CD14-positive monocyte (primary cell): Measurements from ENCODE around the gene SPACDR. TPM values are rescaled to one million over a fixed set of nuclear protein-coding genes. Genes with fewer than 3 reads are reported as not detected.

ENCODE experiments used
- DNase-seq, 3 donors: peaks; one replicate each; pipeline ENCODE4 v3.0.0-alpha.2; 2011 to 2022
- H2AFZ ChIP-seq: 2 replicates; pipeline ENCODE4 v1.6.0; 2012; ENCODE audit warnings: mild to moderate bottlenecking, low read depth, low read length, inconsistent platforms; ENCODE audit not compliant: insufficient read depth, poor library complexity, severe bottlenecking
- H3K27ac ChIP-seq, 2 donors: 1 replicate in 1 of 2; 2 replicates in 1 of 2; pipeline ENCODE4 v1.5.1; 2012 to 2013; ENCODE audit warnings: low read length in 2 of 2, control low read depth in 1 of 2, inconsistent platforms in 1 of 2, low read depth in 1 of 2, mild to moderate bottlenecking in 1 of 2
- H3K27me3 ChIP-seq, 2 donors: one replicate each; pipeline versions ENCODE4 v1.6.0 to v1.6.1; 2011 to 2013; ENCODE audit warnings: low read length in 2 of 2; ENCODE audit not compliant: control insufficient read depth in 2 of 2, insufficient read depth in 2 of 2
- H3K36me3 ChIP-seq, 2 donors: replicated peaks in 1 of 2; 1 replicate in 1 of 2; 2 replicates in 1 of 2; pipeline versions ENCODE4 v1.5.1 to v1.6.1; 2012 to 2013; ENCODE audit warnings: low read length in 2 of 2, control low read depth in 1 of 2, inconsistent platforms in 1 of 2, mild to moderate bottlenecking in 1 of 2; ENCODE audit not compliant: insufficient read depth in 2 of 2, control insufficient read depth in 1 of 2
- H3K4me1 ChIP-seq, 2 donors: 1 replicate in 1 of 2; 2 replicates in 1 of 2; pipeline versions ENCODE4 v1.5.1 to v1.6.1; 2012 to 2013; ENCODE audit warnings: low read length in 2 of 2, control low read depth in 1 of 2, inconsistent platforms in 1 of 2, mild to moderate bottlenecking in 1 of 2, moderate library complexity in 1 of 2; ENCODE audit not compliant: insufficient read depth in 2 of 2, control insufficient read depth in 1 of 2
- H3K4me2 ChIP-seq: replicated peaks from 2 replicates; pipeline ENCODE3; 2012; ENCODE audit warnings: low read length, moderate library complexity, mild to moderate bottlenecking; ENCODE audit not compliant: poor library complexity, severe bottlenecking; ENCODE audit errors: extremely low read depth
- H3K4me3 ChIP-seq, 3 experiments: fragments of 200-600 bp in 1 of 3; sonication (generic) in 1 of 3; replicated peaks in 1 of 3; 1 replicate in 2 of 3; 2 replicates in 1 of 3; pipeline ENCODE4 v1.5.1; 2011 to 2013; ENCODE audit warnings: low read length in 3 of 3, mild to moderate bottlenecking in 3 of 3, control low read depth in 2 of 3, low read depth in 2 of 3, inconsistent platforms in 1 of 3, moderate library complexity in 1 of 3
- H3K79me2 ChIP-seq: 2 replicates; pipeline ENCODE4 v1.6.0; 2012; ENCODE audit warnings: mild to moderate bottlenecking, control low read depth, inconsistent platforms, low read length, moderate library complexity; ENCODE audit not compliant: insufficient read depth
- H3K9ac ChIP-seq: 2 replicates; pipeline ENCODE4 v1.6.0; 2017; ENCODE audit warnings: low read length, mild to moderate bottlenecking; ENCODE audit not compliant: insufficient read depth, poor library complexity, severe bottlenecking
- H3K9me3 ChIP-seq, 2 donors: replicated peaks in 1 of 2; 1 replicate in 1 of 2; 2 replicates in 1 of 2; pipeline versions ENCODE4 v1.5.1 to v1.6.1; 2012 to 2013; ENCODE audit warnings: low read length in 2 of 2, control low read depth in 1 of 2; ENCODE audit not compliant: control insufficient read depth in 1 of 2, insufficient read depth in 1 of 2
- H4K20me1 ChIP-seq: 2 replicates; pipeline ENCODE4 v1.6.0; 2012; ENCODE audit warnings: mild to moderate bottlenecking, low read length, control low read depth, moderate library complexity; ENCODE audit not compliant: insufficient read depth
- H3K27ac Mint-ChIP-seq, 7 donors: one replicate each; pipeline ENCODE4 v1.8.0; 2020; ENCODE audit warnings: mild to moderate bottlenecking in 7 of 7, mixed read lengths in 7 of 7, moderate library complexity in 6 of 7, inconsistent platforms in 2 of 7
- H3K27me3 Mint-ChIP-seq, 3 donors: one replicate each; pipeline ENCODE4 v1.8.0; 2021 to 2022; ENCODE audit warnings: low read depth in 3 of 3, mild to moderate bottlenecking in 3 of 3, mixed read lengths in 3 of 3, moderate library complexity in 3 of 3, inconsistent platforms in 1 of 3
- H3K36me3 Mint-ChIP-seq, 2 donors: one replicate each; pipeline ENCODE4 v1.8.0; 2020; ENCODE audit warnings: mixed read lengths in 2 of 2, inconsistent platforms in 1 of 2, mild to moderate bottlenecking in 1 of 2
- H3K4me1 Mint-ChIP-seq: one replicate; pipeline ENCODE4 v1.8.0; 2020; ENCODE audit warnings: mild to moderate bottlenecking, mixed read lengths
- H3K4me3 Mint-ChIP-seq, 2 donors: one replicate each; pipeline ENCODE4 v1.8.0; 2020; ENCODE audit warnings: mild to moderate bottlenecking in 2 of 2, mixed read lengths in 2 of 2, moderate library complexity in 1 of 2
- H3K9me3 Mint-ChIP-seq, 7 donors: one replicate each; pipeline ENCODE4 v1.8.0; 2020 to 2022; ENCODE audit warnings: mixed read lengths in 7 of 7, mild to moderate bottlenecking in 6 of 7, moderate library complexity in 6 of 7, inconsistent platforms in 2 of 7
- WGBS: methylation state at CpG from one replicate; pipeline ENCODE4 v1.1.5; 2013; ENCODE audit warnings: missing lambda C conversion rate; ENCODE audit not compliant: insufficient coverage; 5-methylcytosine and 5-hydroxymethylcytosine counted together
- intact Hi-C, 2 donors: fragments of 100-400 bp; cut with micrococcal nuclease; formaldehyde crosslinking; loops; one replicate each; pipeline versions ENCODE4 v1.15.0 to v1.15.1; 2023
- polyA plus RNA-seq, 3 donors: library from polyadenylated mRNA; depleted of rRNA in 1 of 3; unstranded in 2 of 3; stranded (reverse) in 1 of 3; fragments of 300-500 nt in 2 of 3; fragments of >200 nt in 1 of 3; fragmentation: Illumina TruSeq in 2 of 3; gene quantifications; 1 replicate in 2 of 3; 2 replicates in 1 of 3; pipeline ENCODE4 v1.2.3, GENCODE V29; 2012 to 2021
- TF ChIP-seq, protein P1 (sequence below): fragments of 200-600 bp; IDR thresholded peaks from one replicate; pipeline ENCODE4 v1.8.0; 2022; ENCODE audit warnings: antibody characterized with exemption, mild to moderate bottlenecking

Gene SPACDR
- polyA plus RNA-seq, 3 donors: 0.40 to 2.5 TPM; not detected in 1

DNA sequence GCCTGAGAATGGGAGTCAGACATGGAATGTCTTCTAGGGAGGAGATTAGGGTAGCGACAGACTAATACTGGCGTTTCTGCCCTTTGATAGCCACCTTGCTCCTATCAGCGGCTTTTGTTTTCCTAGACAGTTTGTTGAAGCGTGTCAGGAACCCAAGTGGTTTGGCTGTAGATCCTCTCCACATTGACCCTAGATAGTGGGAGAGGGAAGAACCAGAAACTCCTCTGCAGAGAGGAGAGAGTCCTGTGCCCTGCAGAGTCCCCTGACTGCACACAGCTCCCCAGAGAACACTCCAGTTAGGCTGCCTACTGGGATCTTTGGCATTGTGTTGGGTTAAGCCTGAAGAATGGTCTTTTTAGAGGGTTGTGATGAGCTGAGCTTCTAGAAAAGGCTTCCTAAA is 32.0 kb downstream of the SPACDR start:
- TF ChIP-seq, protein P1, sequence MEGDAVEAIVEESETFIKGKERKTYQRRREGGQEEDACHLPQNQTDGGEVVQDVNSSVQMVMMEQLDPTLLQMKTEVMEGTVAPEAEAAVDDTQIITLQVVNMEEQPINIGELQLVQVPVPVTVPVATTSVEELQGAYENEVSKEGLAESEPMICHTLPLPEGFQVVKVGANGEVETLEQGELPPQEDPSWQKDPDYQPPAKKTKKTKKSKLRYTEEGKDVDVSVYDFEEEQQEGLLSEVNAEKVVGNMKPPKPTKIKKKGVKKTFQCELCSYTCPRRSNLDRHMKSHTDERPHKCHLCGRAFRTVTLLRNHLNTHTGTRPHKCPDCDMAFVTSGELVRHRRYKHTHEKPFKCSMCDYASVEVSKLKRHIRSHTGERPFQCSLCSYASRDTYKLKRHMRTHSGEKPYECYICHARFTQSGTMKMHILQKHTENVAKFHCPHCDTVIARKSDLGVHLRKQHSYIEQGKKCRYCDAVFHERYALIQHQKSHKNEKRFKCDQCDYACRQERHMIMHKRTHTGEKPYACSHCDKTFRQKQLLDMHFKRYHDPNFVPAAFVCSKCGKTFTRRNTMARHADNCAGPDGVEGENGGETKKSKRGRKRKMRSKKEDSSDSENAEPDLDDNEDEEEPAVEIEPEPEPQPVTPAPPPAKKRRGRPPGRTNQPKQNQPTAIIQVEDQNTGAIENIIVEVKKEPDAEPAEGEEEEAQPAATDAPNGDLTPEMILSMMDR: no peak
- DNase-seq: no peak
- Mint-ChIP-seq H3K4me1 (peaks cover 43% of the 10 kb centered on the region), H3K27me3 (peaks cover 0 to 6% (median 1%) of the 10 kb centered on the region in 3 donors), H3K4me3 (peak overlapping the region in 1 of 2 donors; percentile 45), H3K9me3 (peaks cover 0 to 2% (median 0%) of the 10 kb centered on the region in 7 donors), H3K27ac (peak overlapping the region in 3 of 7 donors; percentile 14 to 79 (median 22)), H3K36me3 (peaks cover 27 to 37% of the 10 kb centered on the region in 2 donors)
- Histone ChIP-seq H3K4me3 (no peak overlapping the region), H3K27ac (peak overlapping the region in 1 of 2 donors; percentile 11), H3K79me2 (peaks cover 69% of the 10 kb centered on the region), H2AFZ (no peak overlapping the region), H4K20me1 (peaks cover 12% of the 10 kb centered on the region), H3K27me3 (no peaks in the 10 kb centered on the region), H3K36me3 (peaks cover 18 to 25% of the 10 kb centered on the region in 2 donors), H3K9me3 (no peaks in the 10 kb centered on the region), H3K4me1 (peaks cover 40 to 57% of the 10 kb centered on the region in 2 donors), H3K4me2 (no peak overlapping the region), H3K9ac (no peak overlapping the region)
- WGBS: 100% methylated on average over 1 of the region's 4 CpGs
- intact Hi-C loops: loop anchor here in 1 of 2 donors (10.0 kb wide), 1 partner anchor 243 kb away; the partner anchor contains the start of gene GNB2

GRCh38 chr7:100431286-100431735 is 32.7 kb downstream of the SPACDR start:
- Histone ChIP-seq H3K27me3 (no peaks in the 10 kb centered on the region), H3K4me1 (peaks cover 34 to 51% of the 10 kb centered on the region in 2 donors), H3K36me3 (peaks cover 18 to 25% of the 10 kb centered on the region in 2 donors), H3K27ac (no peak overlapping the region), H3K9me3 (no peaks in the 10 kb centered on the region), H3K4me2 (peak overlapping the region; percentile 86), H4K20me1 (peaks cover 12% of the 10 kb centered on the region), H3K79me2 (peaks cover 68% of the 10 kb centered on the region), H3K9ac (no peak overlapping the region), H3K4me3 (peak overlapping the region in 1 of 3 experiments; percentile 77), H2AFZ (no peak overlapping the region)
- intact Hi-C loops: loop anchor here in 1 of 2 donors (10.0 kb wide), 1 partner anchor 243 kb away; the partner anchor contains the start of gene GNB2
- peaks cover 0 to 2% (median 0%) of the 10 kb centered on the region in 7 donors for H3K9me3 Mint-ChIP-seq
- peaks cover 43% of the 10 kb centered on the region for H3K4me1 Mint-ChIP-seq
- H3K27ac Mint-ChIP-seq: peak overlapping the region in 4 of 7 donors; percentile 15 to 79 (median 38)
- 86% methylated on average over 19 of the region's 23 CpGs for WGBS
- H3K4me3 Mint-ChIP-seq: peak overlapping the region in 1 of 2 donors; percentile 80
- no peak for DNase-seq
- H3K27me3 Mint-ChIP-seq: peaks cover 0 to 6% (median 1%) of the 10 kb centered on the region in 3 donors
- TF ChIP-seq, protein P1: no peak
- peaks cover 27 to 37% of the 10 kb centered on the region in 2 donors for H3K36me3 Mint-ChIP-seq
